Stimulated activated CD8-positive, alpha-beta memory T cell treated with anti-CD3 and anti-CD28 coated beads, Interleukin-4, amount 100 ng/mL, for 48 hours (primary cell): Measurements from ENCODE around the gene CYP24A1.

Source experiments
- DNase-seq: peaks from one replicate; pipeline ENCODE4 v3.0.0-alpha.2; 2020

The CYP24A1 gene

GRCh38 chr20:54201268-54201846 lies 27.6 kb upstream of the CYP24A1 start:
- no peak for DNase-seq

GRCh38 chr20:54200487-54201267 lies 26.9 kb upstream of the CYP24A1 start:
- no peak for DNase-seq

- peak; percentile 84 for DNase-seq
Measured at GRCh38 chr20:54199721-54200176, 26.0 kb upstream of the CYP24A1 start.

GRCh38 chr20:54199283-54199682 lies 25.5 kb upstream of the CYP24A1 start:
- no peak for DNase-seq

GRCh38 chr20:54197621-54198604 lies 24.1 kb upstream of the CYP24A1 start:
- DNase-seq = no peak

GRCh38 chr20:54195483-54196472 lies 22.0 kb upstream of the CYP24A1 start:
- DNase-seq = no peak

GRCh38 chr20:54194724-54195438 lies 21.1 kb upstream of the CYP24A1 start:
- DNase-seq = no peak

GRCh38 chr20:54193817-54194216 lies 20.0 kb upstream of the CYP24A1 start:
- no peak for DNase-seq

GRCh38 chr20:54190217-54190616 lies 16.4 kb upstream of the CYP24A1 start:
- no peak for DNase-seq

GRCh38 chr20:54189630-54190029 lies 15.8 kb upstream of the CYP24A1 start:
- no peak for DNase-seq

GRCh38 chr20:54188132-54188849 lies 14.5 kb upstream of the CYP24A1 start:
- no peak for DNase-seq

GRCh38 chr20:54184904-54185626 lies 11.3 kb upstream of the CYP24A1 start:
- DNase-seq = no peak

- no peak for DNase-seq
Measured at GRCh38 chr20:54184071-54184470, 10.3 kb upstream of the CYP24A1 start.

- DNase-seq = no peak
Measured at GRCh38 chr20:54180931-54181330, 7.1 kb upstream of the CYP24A1 start.

- DNase-seq = no peak
Measured at GRCh38 chr20:54179946-54180345, 6.2 kb upstream of the CYP24A1 start.

- no peak for DNase-seq
Measured at GRCh38 chr20:54178256-54178655, 4.5 kb upstream of the CYP24A1 start.

GRCh38 chr20:54177378-54177777 lies 3.6 kb upstream of the CYP24A1 start:
- no peak for DNase-seq

GRCh38 chr20:54176610-54177009 lies 2.8 kb upstream of the CYP24A1 start:
- DNase-seq = no peak

- DNase-seq = no peak
Measured at GRCh38 chr20:54174457-54175175, 830 bp upstream of the CYP24A1 start.
